NT2/D1 (cell line): ENCODE results near the gene CACNA2D4.

Experiments used
- SUZ12 ChIP-seq: IDR thresholded peaks from 2 replicates; pipeline ENCODE4 v1.6.1; 2011; ENCODE audit not compliant: insufficient read length, insufficient read depth; ENCODE audit errors: extremely low read depth
- YY1 ChIP-seq: IDR thresholded peaks from 2 replicates; pipeline ENCODE4 v1.6.1; 2011; ENCODE audit not compliant: insufficient read length, insufficient read depth
- ZNF274 ChIP-seq: IDR thresholded peaks from 2 replicates; pipeline ENCODE4 v1.6.1; 2011; ENCODE audit warnings: mild to moderate bottlenecking, low read depth, low read length

- TF ChIP-seq SUZ12 = no peak
- no peak for TF ChIP-seq YY1
- TF ChIP-seq ZNF274 = no peak
Observed at GRCh38 chr12:1819571-1819970, 98.9 kb downstream of the CACNA2D4 start.
